CD14-positive monocyte (primary cell): ENCODE data around the gene CTNNA3. TPM values are rescaled to one million over a fixed set of nuclear protein-coding genes. Genes with fewer than 3 reads are reported as not detected.

Experiments
- DNase-seq, 3 donors: peaks; one replicate each; pipeline ENCODE4 v3.0.0-alpha.2; 2011 to 2022
- H2AFZ ChIP-seq: 2 replicates; pipeline ENCODE4 v1.6.0; 2012; ENCODE audit warnings: mild to moderate bottlenecking, low read depth, low read length, inconsistent platforms; ENCODE audit not compliant: insufficient read depth, poor library complexity, severe bottlenecking
- H3K27ac ChIP-seq, 2 donors: 1 replicate in 1 of 2; 2 replicates in 1 of 2; pipeline ENCODE4 v1.5.1; 2012 to 2013; ENCODE audit warnings: low read length in 2 of 2, control low read depth in 1 of 2, inconsistent platforms in 1 of 2, low read depth in 1 of 2, mild to moderate bottlenecking in 1 of 2
- H3K27me3 ChIP-seq, 2 donors: one replicate each; pipeline versions ENCODE4 v1.6.0 to v1.6.1; 2011 to 2013; ENCODE audit warnings: low read length in 2 of 2; ENCODE audit not compliant: control insufficient read depth in 2 of 2, insufficient read depth in 2 of 2
- H3K36me3 ChIP-seq, 2 donors: replicated peaks in 1 of 2; 1 replicate in 1 of 2; 2 replicates in 1 of 2; pipeline versions ENCODE4 v1.5.1 to v1.6.1; 2012 to 2013; ENCODE audit warnings: low read length in 2 of 2, control low read depth in 1 of 2, inconsistent platforms in 1 of 2, mild to moderate bottlenecking in 1 of 2; ENCODE audit not compliant: insufficient read depth in 2 of 2, control insufficient read depth in 1 of 2
- H3K4me1 ChIP-seq, 2 donors: 1 replicate in 1 of 2; 2 replicates in 1 of 2; pipeline versions ENCODE4 v1.5.1 to v1.6.1; 2012 to 2013; ENCODE audit warnings: low read length in 2 of 2, control low read depth in 1 of 2, inconsistent platforms in 1 of 2, mild to moderate bottlenecking in 1 of 2, moderate library complexity in 1 of 2; ENCODE audit not compliant: insufficient read depth in 2 of 2, control insufficient read depth in 1 of 2
- H3K4me2 ChIP-seq: replicated peaks from 2 replicates; pipeline ENCODE3; 2012; ENCODE audit warnings: low read length, moderate library complexity, mild to moderate bottlenecking; ENCODE audit not compliant: poor library complexity, severe bottlenecking; ENCODE audit errors: extremely low read depth
- H3K4me3 ChIP-seq, 3 experiments: fragments of 200-600 bp in 1 of 3; sonication (generic) in 1 of 3; replicated peaks in 1 of 3; 1 replicate in 2 of 3; 2 replicates in 1 of 3; pipeline ENCODE4 v1.5.1; 2011 to 2013; ENCODE audit warnings: low read length in 3 of 3, mild to moderate bottlenecking in 3 of 3, control low read depth in 2 of 3, low read depth in 2 of 3, inconsistent platforms in 1 of 3, moderate library complexity in 1 of 3
- H3K79me2 ChIP-seq: 2 replicates; pipeline ENCODE4 v1.6.0; 2012; ENCODE audit warnings: mild to moderate bottlenecking, control low read depth, inconsistent platforms, low read length, moderate library complexity; ENCODE audit not compliant: insufficient read depth
- H3K9ac ChIP-seq: 2 replicates; pipeline ENCODE4 v1.6.0; 2017; ENCODE audit warnings: low read length, mild to moderate bottlenecking; ENCODE audit not compliant: insufficient read depth, poor library complexity, severe bottlenecking
- H3K9me3 ChIP-seq, 2 donors: replicated peaks in 1 of 2; 1 replicate in 1 of 2; 2 replicates in 1 of 2; pipeline versions ENCODE4 v1.5.1 to v1.6.1; 2012 to 2013; ENCODE audit warnings: low read length in 2 of 2, control low read depth in 1 of 2; ENCODE audit not compliant: control insufficient read depth in 1 of 2, insufficient read depth in 1 of 2
- H4K20me1 ChIP-seq: 2 replicates; pipeline ENCODE4 v1.6.0; 2012; ENCODE audit warnings: mild to moderate bottlenecking, low read length, control low read depth, moderate library complexity; ENCODE audit not compliant: insufficient read depth
- H3K27ac Mint-ChIP-seq, 7 donors: one replicate each; pipeline ENCODE4 v1.8.0; 2020; ENCODE audit warnings: mild to moderate bottlenecking in 7 of 7, mixed read lengths in 7 of 7, moderate library complexity in 6 of 7, inconsistent platforms in 2 of 7
- H3K27me3 Mint-ChIP-seq, 3 donors: one replicate each; pipeline ENCODE4 v1.8.0; 2021 to 2022; ENCODE audit warnings: low read depth in 3 of 3, mild to moderate bottlenecking in 3 of 3, mixed read lengths in 3 of 3, moderate library complexity in 3 of 3, inconsistent platforms in 1 of 3
- H3K36me3 Mint-ChIP-seq, 2 donors: one replicate each; pipeline ENCODE4 v1.8.0; 2020; ENCODE audit warnings: mixed read lengths in 2 of 2, inconsistent platforms in 1 of 2, mild to moderate bottlenecking in 1 of 2
- H3K4me1 Mint-ChIP-seq: one replicate; pipeline ENCODE4 v1.8.0; 2020; ENCODE audit warnings: mild to moderate bottlenecking, mixed read lengths
- H3K4me3 Mint-ChIP-seq, 2 donors: one replicate each; pipeline ENCODE4 v1.8.0; 2020; ENCODE audit warnings: mild to moderate bottlenecking in 2 of 2, mixed read lengths in 2 of 2, moderate library complexity in 1 of 2
- H3K9me3 Mint-ChIP-seq, 7 donors: one replicate each; pipeline ENCODE4 v1.8.0; 2020 to 2022; ENCODE audit warnings: mixed read lengths in 7 of 7, mild to moderate bottlenecking in 6 of 7, moderate library complexity in 6 of 7, inconsistent platforms in 2 of 7
- CTCF ChIP-seq: fragments of 200-600 bp; IDR thresholded peaks from one replicate; pipeline ENCODE4 v1.8.0; 2022; ENCODE audit warnings: antibody characterized with exemption, mild to moderate bottlenecking
- WGBS: methylation state at CpG from one replicate; pipeline ENCODE4 v1.1.5; 2013; ENCODE audit warnings: missing lambda C conversion rate; ENCODE audit not compliant: insufficient coverage; 5-methylcytosine and 5-hydroxymethylcytosine counted together
- intact Hi-C, 2 donors: fragments of 100-400 bp; cut with micrococcal nuclease; formaldehyde crosslinking; loops; one replicate each; pipeline versions ENCODE4 v1.15.0 to v1.15.1; 2023
- polyA plus RNA-seq, 3 donors: library from polyadenylated mRNA; depleted of rRNA in 1 of 3; unstranded in 2 of 3; stranded (reverse) in 1 of 3; fragments of 300-500 nt in 2 of 3; fragments of >200 nt in 1 of 3; fragmentation: Illumina TruSeq in 2 of 3; gene quantifications; 1 replicate in 2 of 3; 2 replicates in 1 of 3; pipeline ENCODE4 v1.2.3, GENCODE V29; 2012 to 2021

CTNNA3 gene
- polyA plus RNA-seq, 3 donors = not detected

GRCh38 chr10:66234872-66235271 lies 1461.1 kb downstream of the CTNNA3 start:
- no peak overlapping the region for H3K27ac Mint-ChIP-seq
- H3K4me1 ChIP-seq = no peaks in the 10 kb centered on the region
- H3K27ac ChIP-seq = no peak overlapping the region

GRCh38 chr10:66228887-66229286 lies 1467.1 kb downstream of the CTNNA3 start:
- peaks cover 0 to 13% (median 9%) of the 10 kb centered on the region in 7 donors for H3K9me3 Mint-ChIP-seq
- Histone ChIP-seq H3K4me1 (no peaks in the 10 kb centered on the region), H4K20me1 (no peaks in the 10 kb centered on the region), H3K9ac (no peak overlapping the region), H3K9me3 (peaks cover 8 to 10% of the 10 kb centered on the region in 2 donors), H3K36me3 (no peaks in the 10 kb centered on the region), H3K27me3 (no peaks in the 10 kb centered on the region), H3K4me2 (no peak overlapping the region), H3K79me2 (no peaks in the 10 kb centered on the region), H3K4me3 (no peak overlapping the region), H3K27ac (no peak overlapping the region), H2AFZ (no peak overlapping the region)
- H3K27ac Mint-ChIP-seq = no peak overlapping the region
- no peak overlapping the region for H3K4me3 Mint-ChIP-seq
- H3K4me1 Mint-ChIP-seq = no peaks in the 10 kb centered on the region
- no peaks in the 10 kb centered on the region for H3K27me3 Mint-ChIP-seq
- H3K36me3 Mint-ChIP-seq = no peaks in the 10 kb centered on the region
- DNase-seq = no peak
- no peak for TF ChIP-seq CTCF
- intact Hi-C loops = no loop called here

More at GRCh38 chr10:66234872-66235271, 1461.1 kb downstream of the CTNNA3 start:
- Histone ChIP-seq H3K79me2 (no peaks in the 10 kb centered on the region), H3K36me3 (no peaks in the 10 kb centered on the region), H3K9me3 (peaks cover 8 to 10% of the 10 kb centered on the region in 2 donors), H3K4me2 (no peak overlapping the region), H3K27me3 (no peaks in the 10 kb centered on the region), H3K9ac (no peak overlapping the region), H3K4me3 (no peak overlapping the region), H4K20me1 (no peaks in the 10 kb centered on the region), H2AFZ (no peak overlapping the region)
- H3K36me3 Mint-ChIP-seq = no peaks in the 10 kb centered on the region
- no peak overlapping the region for H3K4me3 Mint-ChIP-seq
- intact Hi-C loops = no loop called here
- peaks cover 0 to 9% (median 5%) of the 10 kb centered on the region in 7 donors for H3K9me3 Mint-ChIP-seq
- no peak for TF ChIP-seq CTCF
- no peak for DNase-seq
- no peaks in the 10 kb centered on the region for H3K27me3 Mint-ChIP-seq
- 100% methylated on average over 1 of the region's 4 CpGs for WGBS
- no peaks in the 10 kb centered on the region for H3K4me1 Mint-ChIP-seq
